Peyer's patch (tissue), 4 donors: ENCODE data around the gene NME5. TPM values are rescaled to one million over a fixed set of nuclear protein-coding genes. Genes with fewer than 3 reads are reported as not detected.

ENCODE experiments used
- DNase-seq, 3 donors: peaks; one replicate each; pipeline ENCODE4 v3.0.0-alpha.2; 2017 to 2019
- H3K27ac ChIP-seq, 4 donors: fragments of 200-600 bp; sonication (generic); one replicate each; pipeline ENCODE4 v1.5.1; 2016 to 2019
- H3K27me3 ChIP-seq, 2 donors: fragments of 200-600 bp; sonication (generic); one replicate each; pipeline ENCODE4 v1.5.1; 2019
- H3K36me3 ChIP-seq, 3 donors: fragments of 200-600 bp; sonication (generic); one replicate each; pipeline ENCODE4 v1.5.1; 2016 to 2019
- H3K4me1 ChIP-seq, 4 donors: fragments of 200-600 bp; sonication (generic); one replicate each; pipeline ENCODE4 v1.5.1; 2016 to 2019
- H3K4me3 ChIP-seq, 4 donors: fragments of 200-600 bp; sonication (generic); 1 replicate in 3 of 4; 2 replicates in 1 of 4; pipeline ENCODE4 v1.5.1; 2016 to 2019; ENCODE audit warnings: mild to moderate bottlenecking in 1 of 4
- H3K9me3 ChIP-seq, 4 donors: fragments of 200-600 bp; sonication (generic); one replicate each; pipeline ENCODE4 v1.5.1; 2016 to 2019; ENCODE audit warnings: mild to moderate bottlenecking in 1 of 4
- POLR2A ChIP-seq, 2 donors: fragments of 450-650 bp; IDR thresholded peaks; one replicate each; pipeline ENCODE4 v1.5.1; 2017; ENCODE audit warnings: antibody characterized with exemption in 2 of 2, mild to moderate bottlenecking in 2 of 2, moderate library complexity in 2 of 2
- total RNA-seq, 4 donors: library from RNA; depleted of rRNA; stranded (reverse); fragments of >200 nt; gene quantifications; one replicate each; pipeline ENCODE4 v1.1.0, GENCODE V29; 2016
- TF ChIP-seq, protein P1 (sequence below), 6 experiments: fragments of 450-650 bp in 4 of 6; fragments of 200-600 bp in 2 of 6; sonication (generic) in 1 of 6; IDR thresholded peaks; one replicate each; pipeline ENCODE4 v1.5.1; 2017 to 2019; ENCODE audit warnings: antibody characterized with exemption in 6 of 6, mild to moderate bottlenecking in 3 of 6, moderate library complexity in 1 of 6

The NME5 gene
- total RNA-seq, 4 donors from 2014 or later, result 0.70 TPM; not detected in 3

DNA sequence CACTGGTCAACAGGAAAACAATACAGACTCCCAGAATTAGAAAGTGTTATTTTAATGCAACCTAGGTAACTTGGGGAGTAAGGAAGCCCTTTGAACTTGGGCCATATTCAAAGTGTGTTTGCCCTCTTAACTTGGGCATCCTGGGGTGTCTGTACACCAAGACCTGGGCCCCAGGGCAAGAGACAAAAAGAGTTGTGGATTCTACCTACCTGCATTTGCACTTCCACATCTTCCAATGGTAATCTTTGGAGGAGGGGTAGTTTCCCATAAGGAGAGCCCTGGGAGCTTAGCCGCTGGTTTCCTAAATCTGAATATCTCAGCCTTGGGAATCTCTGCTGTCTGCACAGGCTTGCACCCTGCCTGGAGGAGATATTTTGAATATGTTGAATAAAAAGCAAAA is 46.9 kb downstream of the NME5 start:
- no peaks in the 10 kb centered on the region for H3K27me3 ChIP-seq
- no peaks in the 10 kb centered on the region for H3K9me3 ChIP-seq
- no peak overlapping the region for H3K27ac ChIP-seq
- no peaks in the 10 kb centered on the region for H3K4me1 ChIP-seq
- TF ChIP-seq, protein P1, sequence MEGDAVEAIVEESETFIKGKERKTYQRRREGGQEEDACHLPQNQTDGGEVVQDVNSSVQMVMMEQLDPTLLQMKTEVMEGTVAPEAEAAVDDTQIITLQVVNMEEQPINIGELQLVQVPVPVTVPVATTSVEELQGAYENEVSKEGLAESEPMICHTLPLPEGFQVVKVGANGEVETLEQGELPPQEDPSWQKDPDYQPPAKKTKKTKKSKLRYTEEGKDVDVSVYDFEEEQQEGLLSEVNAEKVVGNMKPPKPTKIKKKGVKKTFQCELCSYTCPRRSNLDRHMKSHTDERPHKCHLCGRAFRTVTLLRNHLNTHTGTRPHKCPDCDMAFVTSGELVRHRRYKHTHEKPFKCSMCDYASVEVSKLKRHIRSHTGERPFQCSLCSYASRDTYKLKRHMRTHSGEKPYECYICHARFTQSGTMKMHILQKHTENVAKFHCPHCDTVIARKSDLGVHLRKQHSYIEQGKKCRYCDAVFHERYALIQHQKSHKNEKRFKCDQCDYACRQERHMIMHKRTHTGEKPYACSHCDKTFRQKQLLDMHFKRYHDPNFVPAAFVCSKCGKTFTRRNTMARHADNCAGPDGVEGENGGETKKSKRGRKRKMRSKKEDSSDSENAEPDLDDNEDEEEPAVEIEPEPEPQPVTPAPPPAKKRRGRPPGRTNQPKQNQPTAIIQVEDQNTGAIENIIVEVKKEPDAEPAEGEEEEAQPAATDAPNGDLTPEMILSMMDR (IDR thresholded peaks at IDR 0.05), result no peak
- no peak for TF ChIP-seq POLR2A (IDR thresholded peaks at IDR 0.05)
- DNase-seq, result no peak
- H3K4me3 ChIP-seq, result no peak overlapping the region
- H3K36me3 ChIP-seq, result no peaks in the 10 kb centered on the region

DNA sequence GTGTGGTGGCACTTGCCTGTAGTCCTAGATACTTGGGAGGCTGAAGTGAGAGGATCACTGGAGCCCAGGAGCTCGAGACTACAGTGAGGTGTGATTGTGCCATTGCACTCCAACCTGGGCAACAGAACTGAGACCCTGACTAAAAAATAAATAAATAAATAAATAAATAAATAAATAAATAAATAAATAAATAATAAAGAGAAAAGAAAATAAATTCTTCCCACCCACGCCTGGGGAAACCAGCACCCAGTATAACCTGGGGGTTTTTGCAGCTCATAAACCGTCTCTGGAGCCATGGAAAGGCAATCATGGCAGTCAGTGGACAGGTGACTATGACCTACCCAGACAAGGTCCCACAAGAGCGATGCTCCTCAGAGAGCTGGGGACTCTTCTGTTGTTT is 47.5 kb downstream of the NME5 start:
- Histone ChIP-seq H3K36me3 (no peaks in the 10 kb centered on the region), H3K27me3 (no peaks in the 10 kb centered on the region), H3K4me3 (no peak overlapping the region), H3K27ac (no peak overlapping the region), H3K4me1 (no peaks in the 10 kb centered on the region), H3K9me3 (no peaks in the 10 kb centered on the region)
- no peak for DNase-seq
- TF ChIP-seq, protein P1 (IDR thresholded peaks at IDR 0.05), result no peak
- TF ChIP-seq POLR2A (IDR thresholded peaks at IDR 0.05), result no peak

DNA sequence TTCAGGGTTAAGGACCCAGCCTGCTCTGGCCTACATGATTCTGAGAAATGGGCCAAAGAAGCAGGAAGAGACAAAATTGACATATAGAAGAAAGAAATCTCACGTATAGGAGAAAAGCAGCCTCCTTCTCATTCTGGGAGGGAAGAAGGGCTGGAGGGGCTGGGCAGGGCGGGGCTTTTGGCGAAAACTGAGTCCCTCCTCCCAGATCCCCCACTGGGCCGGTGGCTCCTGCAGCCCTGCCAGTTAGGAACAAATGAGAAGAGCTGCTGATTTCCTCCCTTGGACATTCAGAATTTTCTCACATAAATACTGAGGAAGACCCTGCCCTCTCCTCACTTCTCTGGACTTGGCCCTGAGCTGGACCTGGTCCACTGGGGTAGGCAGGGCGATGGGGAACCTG is 55.5 kb downstream of the NME5 start, which contains the start of gene WNT8A:
Gene WNT8A (plus strand): TSS at position 332 of the 400 bp plus-strand sequence. CDS start 95 bp downstream, outside the sequence.
- Histone ChIP-seq H3K9me3 (no peaks in the 10 kb centered on the region), H3K4me3 (no peak within 1 kb of the TSS), H3K4me1 (no peaks in the 10 kb centered on the region), H3K36me3 (no peaks in the 10 kb centered on the region), H3K27me3 (no peaks in the 10 kb centered on the region), H3K27ac (no peak within 1 kb of the TSS)
- TF ChIP-seq, protein P1 (IDR thresholded peaks at IDR 0.05), result no peak
- no peak for TF ChIP-seq POLR2A (IDR thresholded peaks at IDR 0.05)
- no peak for DNase-seq

DNA sequence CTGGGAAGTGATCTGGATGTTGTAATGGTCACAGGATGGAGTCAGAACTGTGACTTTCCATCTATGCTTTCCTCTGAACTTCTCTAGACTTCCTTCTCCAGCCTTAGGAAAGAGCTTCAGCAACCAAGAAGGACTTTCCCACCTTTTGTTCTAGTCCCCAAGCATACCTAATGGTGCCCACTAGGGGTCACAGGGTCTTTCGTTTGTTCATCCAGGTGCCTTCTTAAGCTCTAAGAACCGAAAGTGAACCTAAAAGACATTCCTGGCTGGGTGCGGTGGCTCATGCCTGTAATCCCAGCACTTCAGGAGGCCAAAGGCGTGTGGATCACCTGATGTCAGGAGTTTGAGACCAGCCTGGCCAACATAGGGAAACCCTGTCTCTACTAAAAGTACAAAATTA is 57.2 kb downstream of the NME5 start:
- no peak for DNase-seq
- Histone ChIP-seq H3K36me3 (no peaks in the 10 kb centered on the region), H3K9me3 (no peaks in the 10 kb centered on the region), H3K4me1 (no peaks in the 10 kb centered on the region), H3K4me3 (no peak overlapping the region), H3K27me3 (no peaks in the 10 kb centered on the region), H3K27ac (peak overlapping the region in 1 of 4 donors; percentile 55)
- no peak for TF ChIP-seq POLR2A (IDR thresholded peaks at IDR 0.05)
- TF ChIP-seq, protein P1 (IDR thresholded peaks at IDR 0.05), result no peak

DNA sequence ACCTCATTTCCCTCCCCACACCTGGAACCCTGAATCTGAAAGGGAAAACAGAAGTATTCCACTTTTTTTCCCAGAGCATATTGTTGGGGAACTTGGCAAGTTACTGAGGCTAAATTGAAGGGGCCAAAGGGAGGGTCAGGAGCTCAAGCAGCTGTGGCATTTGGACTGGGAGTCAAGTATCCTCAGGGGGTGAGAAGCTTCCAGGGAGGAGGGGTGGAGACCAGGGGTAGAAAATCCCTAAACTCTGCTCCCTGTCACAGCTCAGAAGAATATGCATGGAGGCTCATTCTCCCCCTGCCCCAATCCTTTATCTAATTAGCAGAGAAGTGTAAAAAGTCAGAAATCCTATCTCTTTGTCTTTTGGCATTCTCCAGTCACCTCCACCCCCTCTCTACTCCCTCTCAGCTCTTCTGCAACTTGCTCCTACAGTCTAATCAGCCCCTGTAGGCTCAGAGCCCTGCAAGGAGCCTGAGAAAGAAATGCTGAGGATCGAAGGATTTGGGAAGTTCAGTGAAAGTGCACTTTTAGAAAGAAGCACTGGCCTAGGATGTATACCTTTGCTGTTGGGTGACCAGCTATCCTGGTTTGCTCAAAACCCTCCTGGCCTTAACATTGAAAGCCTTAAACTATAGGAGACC is 61.1 kb downstream of the NME5 start:
- Histone ChIP-seq H3K4me3 (no peak overlapping the region), H3K4me1 (no peaks in the 10 kb centered on the region), H3K27ac (no peak overlapping the region), H3K9me3 (no peaks in the 10 kb centered on the region), H3K36me3 (no peaks in the 10 kb centered on the region), H3K27me3 (no peaks in the 10 kb centered on the region)
- no peak for DNase-seq
- TF ChIP-seq, protein P1 (IDR thresholded peaks at IDR 0.05), result no peak
- TF ChIP-seq POLR2A (IDR thresholded peaks at IDR 0.05), result no peak
